GM23338 (cell line): ENCODE measurements around the gene UST. TPM values are rescaled to one million over a fixed set of nuclear protein-coding genes. Genes with fewer than 3 reads are reported as not detected.

Source experiments
- ATAC-seq: fragments of 200-7000 bp; cut with Tn5 transposase; 3 replicates; pipeline ENCODE4 v1.9.1; 2020
- DNase-seq: peaks from one replicate; pipeline ENCODE4 v3.0.0-alpha.2; 2015; ENCODE audit warnings: low spot score
- H2AFZ ChIP-seq: fragments of 200-600 bp; sonication (generic); 2 replicates; pipeline ENCODE4 v1.8.0; 2016; ENCODE audit warnings: antibody characterized with exemption, mild to moderate bottlenecking, moderate library complexity
- H3F3A ChIP-seq: fragments of 200-600 bp; sonication (generic); replicated peaks from 2 replicates; pipeline ENCODE4 v1.8.0; 2017; ENCODE audit warnings: antibody characterized with exemption, mixed run types, low read depth
- H3K27ac ChIP-seq: fragments of 200-600 bp; sonication (generic); 2 replicates; pipeline ENCODE4 v1.6.1; 2016; ENCODE audit warnings: low read depth
- H3K27me3 ChIP-seq: fragments of 200-600 bp; sonication (generic); 2 replicates; pipeline ENCODE4 v1.8.0; 2016; ENCODE audit warnings: mild to moderate bottlenecking, mixed run types, moderate library complexity; ENCODE audit not compliant: insufficient read depth
- H3K36me3 ChIP-seq: fragments of 200-600 bp; sonication (generic); 2 replicates; pipeline ENCODE4 v1.8.0; 2016; ENCODE audit warnings: mild to moderate bottlenecking; ENCODE audit not compliant: insufficient read depth
- H3K4me1 ChIP-seq: fragments of 200-600 bp; sonication (generic); 2 replicates; pipeline ENCODE4 v1.8.0; 2016; ENCODE audit warnings: mild to moderate bottlenecking, moderate library complexity; ENCODE audit not compliant: insufficient read depth
- H3K4me2 ChIP-seq: fragments of 200-600 bp; sonication (generic); 2 replicates; pipeline ENCODE4 v1.7.1; 2017; ENCODE audit warnings: mixed run types
- H3K4me3 ChIP-seq: fragments of 200-600 bp; sonication (generic); 2 replicates; pipeline ENCODE4 v1.6.1; 2016; ENCODE audit warnings: mixed run types
- H3K79me2 ChIP-seq: fragments of 200-600 bp; sonication (generic); replicated peaks from 2 replicates; pipeline ENCODE4 v1.8.0; 2017; ENCODE audit warnings: mild to moderate bottlenecking; ENCODE audit not compliant: insufficient read depth
- H3K9me2 ChIP-seq: fragments of 200-600 bp; sonication (generic); 2 replicates; pipeline ENCODE4 v1.8.0; 2017; ENCODE audit not compliant: insufficient read depth
- H4K20me1 ChIP-seq: fragments of 200-600 bp; sonication (generic); replicated peaks from 2 replicates; pipeline ENCODE4 v1.8.0; 2017; ENCODE audit warnings: mild to moderate bottlenecking; ENCODE audit not compliant: insufficient read depth
- H3K27ac Mint-ChIP-seq: 2 replicates; pipeline ENCODE4 v1.8.0; 2020; ENCODE audit warnings: inconsistent platforms, mild to moderate bottlenecking, moderate library complexity, mixed read lengths
- H3K27me3 Mint-ChIP-seq: 3 replicates; pipeline ENCODE4 v1.8.0; 2022; ENCODE audit warnings: low read depth, mild to moderate bottlenecking, moderate library complexity, mixed read lengths, inconsistent platforms; ENCODE audit not compliant: insufficient read depth, poor library complexity
- H3K36me3 Mint-ChIP-seq: 3 replicates; pipeline ENCODE4 v1.8.0; 2021; ENCODE audit warnings: low read depth, mild to moderate bottlenecking, inconsistent platforms, moderate library complexity, mixed read lengths
- H3K4me1 Mint-ChIP-seq: 3 replicates; pipeline ENCODE4 v1.8.0; 2020; ENCODE audit warnings: mild to moderate bottlenecking, inconsistent platforms, mixed read lengths
- H3K4me3 Mint-ChIP-seq: 3 replicates; pipeline ENCODE4 v1.8.0; 2021; ENCODE audit warnings: moderate library complexity, mild to moderate bottlenecking, inconsistent platforms, mixed read lengths
- H3K9me3 Mint-ChIP-seq: 3 replicates; pipeline ENCODE4 v1.8.0; 2020; ENCODE audit warnings: moderate library complexity, mild to moderate bottlenecking, inconsistent platforms, mixed read lengths
- CREB1 ChIP-seq: fragments of 250-450 bp; sonication (Bioruptor Pico); IDR thresholded peaks from 2 replicates; pipeline ENCODE4 v1.5.0; 2020; ENCODE audit warnings: low read depth, mild to moderate bottlenecking, moderate library complexity
- NANOG ChIP-seq: IDR thresholded peaks from 2 replicates; pipeline ENCODE4 v1.6.1; 2016; ENCODE audit warnings: antibody characterized with exemption, borderline replicate concordance
- STAT1 ChIP-seq: IDR thresholded peaks from one replicate; pipeline ENCODE4 v1.6.1; 2016; ENCODE audit warnings: antibody characterized with exemption; ENCODE audit not compliant: unreplicated experiment
- polyA plus RNA-seq: library from polyadenylated mRNA; unstranded; fragments of >200 nt; fragmentation: Nextera tagmentation; extraction: Ambion mirVana; gene quantifications from 2 replicates; pipeline ENCODE4 v1.2.1, GENCODE V29; 2016
- total RNA-seq: library from RNA; depleted of rRNA; stranded (reverse); fragments of >200 nt; shearing (Covaris generic); gene quantifications from 2 replicates; pipeline ENCODE4 v1.2.3, GENCODE V29; 2014
- TF ChIP-seq, protein P1 (sequence below): IDR thresholded peaks from 2 replicates; pipeline ENCODE4 v1.6.1; 2016; ENCODE audit warnings: antibody characterized with exemption
- TF ChIP-seq, protein P2 (sequence below): IDR thresholded peaks from one replicate; pipeline ENCODE4 v1.6.1; 2018; ENCODE audit warnings: antibody characterized with exemption; ENCODE audit not compliant: unreplicated experiment

Gene UST
- total and polyA plus RNA-seq, 2 experiments from 2014 or later: 12.6 to 33.0 TPM

DNA sequence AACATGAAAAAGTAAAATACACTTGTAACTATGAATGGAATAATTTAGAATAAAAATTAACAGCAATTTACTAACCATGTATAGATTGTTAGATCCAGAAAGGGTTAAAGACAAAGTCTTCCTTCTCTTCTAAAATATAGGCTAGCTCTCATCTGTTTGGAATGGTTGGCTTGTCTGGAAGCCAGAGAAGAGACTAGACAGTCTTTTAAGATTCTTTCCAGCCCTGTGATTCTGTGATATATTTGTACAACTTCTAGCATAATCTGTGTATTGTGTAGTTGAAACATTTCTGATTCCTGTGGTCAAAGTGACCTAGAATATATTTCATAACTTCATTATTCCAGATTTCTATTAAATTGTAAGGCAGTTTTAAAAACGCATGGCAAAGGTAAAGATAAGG, 196.6 kb downstream of the UST start:
- no peak overlapping the region for H2AFZ ChIP-seq
- Mint-ChIP-seq H3K27me3 (peaks cover 3% of the 10 kb centered on the region), H3K27ac (no peak overlapping the region), H3K9me3 (no peaks in the 10 kb centered on the region), H3K36me3 (peaks cover 16% of the 10 kb centered on the region; the same call in 2 of the 3 replicates), H3K4me1 (peaks cover 11% of the 10 kb centered on the region), H3K4me3 (no peak overlapping the region)
- ATAC-seq (no peak), DNase-seq (no peak)
- no peaks in the 10 kb centered on the region for H3K27me3 ChIP-seq
- H3K4me2 ChIP-seq: no peak overlapping the region
- peaks cover 7% of the 10 kb centered on the region; the same call in 1 of the 2 replicates for H3K4me1 ChIP-seq
- no peaks in the 10 kb centered on the region for H4K20me1 ChIP-seq
- no peaks in the 10 kb centered on the region for H3F3A ChIP-seq
- no peak overlapping the region for H3K27ac ChIP-seq
- H3K9me2 ChIP-seq: no peaks in the 10 kb centered on the region
- no peaks in the 10 kb centered on the region for H3K36me3 ChIP-seq
- H3K4me3 ChIP-seq: no peak overlapping the region
- TF ChIP-seq, protein P1, sequence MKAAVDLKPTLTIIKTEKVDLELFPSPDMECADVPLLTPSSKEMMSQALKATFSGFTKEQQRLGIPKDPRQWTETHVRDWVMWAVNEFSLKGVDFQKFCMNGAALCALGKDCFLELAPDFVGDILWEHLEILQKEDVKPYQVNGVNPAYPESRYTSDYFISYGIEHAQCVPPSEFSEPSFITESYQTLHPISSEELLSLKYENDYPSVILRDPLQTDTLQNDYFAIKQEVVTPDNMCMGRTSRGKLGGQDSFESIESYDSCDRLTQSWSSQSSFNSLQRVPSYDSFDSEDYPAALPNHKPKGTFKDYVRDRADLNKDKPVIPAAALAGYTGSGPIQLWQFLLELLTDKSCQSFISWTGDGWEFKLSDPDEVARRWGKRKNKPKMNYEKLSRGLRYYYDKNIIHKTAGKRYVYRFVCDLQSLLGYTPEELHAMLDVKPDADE: no peak
- H3K79me2 ChIP-seq: peaks cover 6% of the 10 kb centered on the region

DNA sequence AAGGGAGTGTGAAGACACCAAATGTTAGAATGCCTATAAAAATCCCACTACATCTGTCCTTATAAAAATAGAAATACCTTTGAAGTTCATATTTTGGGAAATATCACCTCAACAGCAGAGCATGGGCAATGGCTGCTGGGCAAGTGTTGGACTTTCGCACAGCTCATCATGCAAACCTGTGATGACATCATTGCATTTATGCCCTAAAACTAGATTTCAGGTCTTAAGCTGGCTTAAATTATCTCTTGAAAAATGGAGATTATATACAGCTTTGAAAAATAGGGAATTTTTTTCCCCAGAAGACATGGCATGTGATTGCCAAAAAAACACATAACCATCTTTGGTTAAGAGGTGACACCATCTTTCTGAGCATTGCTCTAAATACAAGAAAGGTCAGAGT, 197.8 kb downstream of the UST start:
- TF ChIP-seq CREB1 (CRISPR knock-in tag): no peak
- no peak for TF ChIP-seq NANOG
- TF ChIP-seq STAT1: no peak
- TF ChIP-seq, protein P2, sequence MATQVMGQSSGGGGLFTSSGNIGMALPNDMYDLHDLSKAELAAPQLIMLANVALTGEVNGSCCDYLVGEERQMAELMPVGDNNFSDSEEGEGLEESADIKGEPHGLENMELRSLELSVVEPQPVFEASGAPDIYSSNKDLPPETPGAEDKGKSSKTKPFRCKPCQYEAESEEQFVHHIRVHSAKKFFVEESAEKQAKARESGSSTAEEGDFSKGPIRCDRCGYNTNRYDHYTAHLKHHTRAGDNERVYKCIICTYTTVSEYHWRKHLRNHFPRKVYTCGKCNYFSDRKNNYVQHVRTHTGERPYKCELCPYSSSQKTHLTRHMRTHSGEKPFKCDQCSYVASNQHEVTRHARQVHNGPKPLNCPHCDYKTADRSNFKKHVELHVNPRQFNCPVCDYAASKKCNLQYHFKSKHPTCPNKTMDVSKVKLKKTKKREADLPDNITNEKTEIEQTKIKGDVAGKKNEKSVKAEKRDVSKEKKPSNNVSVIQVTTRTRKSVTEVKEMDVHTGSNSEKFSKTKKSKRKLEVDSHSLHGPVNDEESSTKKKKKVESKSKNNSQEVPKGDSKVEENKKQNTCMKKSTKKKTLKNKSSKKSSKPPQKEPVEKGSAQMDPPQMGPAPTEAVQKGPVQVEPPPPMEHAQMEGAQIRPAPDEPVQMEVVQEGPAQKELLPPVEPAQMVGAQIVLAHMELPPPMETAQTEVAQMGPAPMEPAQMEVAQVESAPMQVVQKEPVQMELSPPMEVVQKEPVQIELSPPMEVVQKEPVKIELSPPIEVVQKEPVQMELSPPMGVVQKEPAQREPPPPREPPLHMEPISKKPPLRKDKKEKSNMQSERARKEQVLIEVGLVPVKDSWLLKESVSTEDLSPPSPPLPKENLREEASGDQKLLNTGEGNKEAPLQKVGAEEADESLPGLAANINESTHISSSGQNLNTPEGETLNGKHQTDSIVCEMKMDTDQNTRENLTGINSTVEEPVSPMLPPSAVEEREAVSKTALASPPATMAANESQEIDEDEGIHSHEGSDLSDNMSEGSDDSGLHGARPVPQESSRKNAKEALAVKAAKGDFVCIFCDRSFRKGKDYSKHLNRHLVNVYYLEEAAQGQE: no peak
- H3K27ac ChIP-seq: no peak overlapping the region
- H2AFZ ChIP-seq: no peak overlapping the region
- Mint-ChIP-seq H3K27ac (no peak overlapping the region), H3K4me3 (no peak overlapping the region), H3K4me1 (peaks cover 11% of the 10 kb centered on the region), H3K9me3 (no peaks in the 10 kb centered on the region), H3K27me3 (peaks cover 3% of the 10 kb centered on the region), H3K36me3 (peaks cover 17% of the 10 kb centered on the region; the same call in 2 of the 3 replicates)
- no peaks in the 10 kb centered on the region for H3K36me3 ChIP-seq
- no peaks in the 10 kb centered on the region for H4K20me1 ChIP-seq
- H3F3A ChIP-seq: no peaks in the 10 kb centered on the region
- H3K4me2 ChIP-seq: no peak overlapping the region
- H3K4me3 ChIP-seq: no peak overlapping the region
- H3K4me1 ChIP-seq: peaks cover 6% of the 10 kb centered on the region; the same call in 1 of the 2 replicates
- DNase-seq (no peak), ATAC-seq (no peak)
- no peaks in the 10 kb centered on the region for H3K9me2 ChIP-seq
- H3K79me2 ChIP-seq: peaks cover 13% of the 10 kb centered on the region
- H3K27me3 ChIP-seq: no peaks in the 10 kb centered on the region
